Right hindlimb (tissue), 1 donor: ENCODE results near the gene PFKP.
A peak's percentile ranks its signal among the peaks of the same experiment; 100 is the strongest.
"Not testable (repeated sequence)": the region's sequence is repeated elsewhere in the genome, so short reads cannot be mapped to it uniquely, and the experiment has no call there.

Experiments
- DNase-seq: peaks from one replicate; pipeline ENCODE4 v3.0.0-alpha.2; 2018

PFKP gene

DNA sequence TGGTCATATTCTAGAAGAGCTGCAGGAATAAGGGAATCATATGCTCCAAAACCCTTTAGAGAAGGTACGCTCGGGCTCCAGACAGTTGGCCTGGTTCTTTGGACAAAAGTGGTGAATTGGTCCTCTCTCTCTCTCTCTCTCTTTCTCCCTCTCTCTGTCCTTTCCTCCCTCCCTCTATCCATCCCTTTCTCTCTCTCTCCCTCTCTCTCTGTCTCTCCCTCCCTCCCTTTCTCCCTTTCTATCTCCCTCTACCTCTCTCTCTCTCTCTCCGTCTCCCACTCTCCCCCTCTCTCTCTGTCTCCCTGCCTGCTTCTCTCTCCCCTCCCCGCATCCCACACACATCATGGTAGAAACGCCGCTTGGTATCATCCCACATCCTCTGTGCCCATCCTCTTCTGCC is 19.8 kb upstream of the PFKP start:
- DNase-seq: no peak

DNA sequence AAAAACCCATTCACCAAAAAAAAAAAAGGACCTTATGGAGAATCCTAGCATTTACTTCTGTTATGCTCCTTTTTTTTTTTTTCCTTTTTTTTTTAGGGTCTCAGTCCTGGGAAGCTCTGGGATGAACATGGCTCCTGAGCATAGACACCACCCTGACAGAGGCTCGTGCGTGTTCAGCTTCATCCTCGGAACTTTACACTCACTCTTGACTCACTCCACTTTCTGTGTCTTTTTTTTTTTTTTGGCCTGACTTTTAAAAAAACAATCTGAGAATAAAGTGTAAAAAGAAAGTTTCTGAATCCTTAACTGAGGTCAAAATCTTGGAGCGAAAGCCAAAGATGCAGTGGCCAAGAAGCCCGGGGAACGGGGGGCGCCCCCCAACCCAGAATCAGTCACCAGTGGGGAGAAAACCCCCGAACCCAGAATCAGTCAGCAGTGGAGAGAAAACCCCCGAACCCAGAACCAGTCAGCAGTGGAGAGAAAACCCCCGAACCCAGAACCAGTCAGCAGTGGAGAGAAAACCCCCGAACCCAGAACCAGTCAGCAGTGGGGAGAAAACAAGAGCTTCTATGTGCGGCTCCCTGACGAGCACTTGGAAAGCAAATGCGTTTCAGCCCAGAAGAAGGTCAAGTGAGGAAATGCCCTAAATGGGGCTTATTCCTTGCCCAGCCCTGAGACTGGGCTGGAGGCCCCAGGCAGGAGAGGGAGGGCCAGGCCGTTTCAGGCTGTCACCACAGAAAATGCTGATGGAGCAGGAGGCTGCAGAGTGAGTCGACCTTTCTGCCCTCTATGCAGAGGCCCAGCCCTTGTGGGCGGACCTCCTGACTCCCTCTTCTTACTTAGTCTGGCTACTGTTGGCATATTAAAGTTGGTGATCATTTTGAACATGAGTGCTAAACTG is 19.0 kb upstream of the PFKP start:
- DNase-seq: no peak

DNA sequence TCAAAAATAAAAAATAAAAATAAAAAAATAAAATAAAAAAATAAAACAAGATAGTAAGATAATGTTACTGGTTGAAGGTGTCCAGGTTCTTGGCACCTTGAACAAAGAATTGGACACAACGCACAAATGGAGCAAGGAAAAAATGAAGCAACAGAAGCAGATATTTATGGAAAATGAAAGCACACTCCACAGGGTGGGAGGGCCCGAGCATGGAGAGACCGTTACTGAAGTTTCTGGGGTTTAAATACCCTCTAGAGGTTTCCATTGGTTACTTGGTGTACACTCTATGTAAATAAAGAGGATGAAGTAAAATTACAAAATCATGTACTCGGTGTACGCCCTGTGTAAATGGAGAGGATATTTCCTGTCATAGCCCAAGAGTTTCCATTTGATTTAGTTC is 15.7 kb upstream of the PFKP start:
- DNase-seq: peak; percentile 51

DNA sequence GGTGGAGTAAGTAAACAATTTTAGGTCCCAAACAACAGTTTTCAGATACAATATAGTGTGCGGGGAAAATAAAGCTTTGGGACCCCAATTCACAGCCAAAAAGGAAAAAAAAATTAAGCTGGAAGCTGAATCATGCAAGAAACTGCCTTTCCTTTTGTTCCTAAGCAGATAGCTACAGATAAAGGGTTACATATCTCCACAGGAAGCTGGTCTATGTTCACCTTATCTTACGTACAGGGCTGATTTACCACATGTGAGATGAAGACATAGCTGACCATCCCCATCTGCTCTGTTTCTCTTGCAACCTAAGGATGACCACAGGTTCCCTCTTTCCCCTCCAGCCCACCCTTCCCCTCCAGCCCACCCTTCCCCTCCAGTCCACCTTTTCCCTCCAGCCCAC is 14.2 kb upstream of the PFKP start:
- DNase-seq: no peak

DNA sequence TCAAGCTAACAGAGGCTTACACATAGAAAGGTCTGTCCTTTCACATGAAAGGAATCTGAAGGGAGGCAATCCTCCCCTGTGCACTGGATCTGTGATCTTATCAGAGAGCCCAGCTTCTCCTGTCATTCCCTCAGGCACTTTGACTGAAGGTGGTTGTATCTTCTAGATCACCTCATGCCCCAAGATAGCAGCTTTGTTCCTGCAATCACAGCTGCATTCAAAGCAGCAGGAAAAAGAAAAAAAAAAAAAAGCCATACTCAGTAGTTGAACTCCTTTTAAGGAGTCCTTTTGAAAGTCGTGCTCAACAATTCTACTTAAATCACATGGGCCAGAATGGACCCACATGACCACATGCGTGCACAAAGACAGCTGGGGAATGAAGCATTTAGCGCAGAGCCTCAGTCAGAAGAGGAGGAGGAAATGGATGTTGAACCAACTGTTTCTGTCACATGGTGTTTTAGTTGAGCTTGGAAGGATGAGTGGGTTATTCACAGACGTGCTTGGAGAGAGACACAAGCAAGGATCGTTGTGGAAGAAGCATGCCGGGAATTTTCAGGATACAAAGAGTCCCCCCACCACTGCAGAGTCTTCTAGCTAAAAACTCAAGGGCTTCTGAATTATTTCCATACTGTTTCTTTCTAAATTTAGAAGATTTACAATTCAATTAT is 13.0 kb upstream of the PFKP start:
- DNase-seq: peak; percentile 59

DNA sequence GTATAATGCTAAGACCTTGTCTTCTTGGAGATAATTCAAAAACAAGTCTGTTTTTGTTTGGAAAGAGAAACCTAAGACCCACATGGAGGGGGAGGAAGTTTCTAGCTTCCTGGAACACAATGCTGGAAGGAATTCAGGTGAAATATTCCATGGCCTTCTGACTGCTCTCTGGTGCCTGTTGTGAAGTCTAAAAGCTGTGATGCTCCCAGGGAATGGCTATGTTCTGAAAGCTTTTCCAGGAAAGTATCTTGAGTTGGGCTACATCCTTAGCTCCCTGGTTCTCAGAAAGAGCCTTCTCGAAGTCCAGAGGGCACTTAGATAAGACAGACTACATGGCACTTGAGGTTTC is 12.5 kb upstream of the PFKP start:
- DNase-seq: peak; percentile 60

DNA sequence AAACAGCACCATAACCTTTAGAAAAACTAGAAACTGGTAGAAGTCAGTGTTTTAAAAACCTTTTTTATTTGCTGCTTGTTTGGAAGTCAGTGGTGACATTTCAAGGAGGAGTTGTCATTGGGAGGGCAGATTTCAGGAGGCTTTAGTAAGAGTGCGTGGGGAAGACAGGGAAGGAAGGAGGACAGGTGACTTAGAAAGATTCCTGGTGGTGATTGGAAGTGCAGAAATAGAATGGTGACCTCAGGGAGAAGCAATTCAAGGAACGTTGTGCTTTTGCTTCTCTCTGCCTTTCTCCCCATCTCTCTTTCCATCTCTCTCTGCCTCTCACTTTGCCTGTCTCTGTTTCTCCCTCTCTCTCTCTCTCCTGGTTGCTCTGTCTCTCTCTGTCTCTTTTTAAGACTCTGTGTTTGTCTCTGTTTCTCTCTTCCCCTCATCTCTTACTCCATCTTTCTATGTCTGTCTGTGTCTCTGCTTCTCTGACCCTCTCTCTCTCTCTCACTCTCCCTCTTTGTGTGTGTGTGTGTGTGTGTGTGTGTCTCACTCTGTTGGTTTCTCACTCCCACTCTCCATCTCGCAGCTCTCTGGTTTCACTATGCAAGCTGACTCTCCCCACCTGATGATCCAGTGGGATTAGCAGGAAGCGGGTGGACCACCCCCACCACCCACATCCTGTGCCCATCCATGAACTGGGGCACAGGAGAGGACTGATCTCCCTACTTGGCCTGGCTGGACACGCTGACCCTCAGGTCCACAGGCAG is 10.9 kb upstream of the PFKP start:
- DNase-seq: no peak

DNA sequence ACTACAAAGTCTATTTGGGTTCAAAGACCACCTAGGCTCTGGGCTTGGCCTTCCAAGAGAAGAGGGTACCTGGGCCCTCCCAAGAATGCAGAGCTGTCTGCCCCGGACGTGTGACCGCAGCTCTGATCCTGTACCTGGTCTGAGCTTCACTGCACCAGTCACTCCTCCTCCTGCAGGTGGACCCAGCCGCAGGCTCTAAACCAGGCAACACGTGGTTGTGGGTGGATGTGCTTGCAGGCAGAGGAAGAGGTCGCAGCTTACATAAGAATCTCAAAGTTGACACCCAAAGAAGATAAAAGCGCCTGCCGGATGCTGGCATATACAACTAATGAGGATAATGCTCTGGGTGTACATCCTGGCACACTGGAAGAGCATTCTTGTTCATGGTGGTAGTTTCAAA is 9.4 kb upstream of the PFKP start:
- DNase-seq: no peak

DNA sequence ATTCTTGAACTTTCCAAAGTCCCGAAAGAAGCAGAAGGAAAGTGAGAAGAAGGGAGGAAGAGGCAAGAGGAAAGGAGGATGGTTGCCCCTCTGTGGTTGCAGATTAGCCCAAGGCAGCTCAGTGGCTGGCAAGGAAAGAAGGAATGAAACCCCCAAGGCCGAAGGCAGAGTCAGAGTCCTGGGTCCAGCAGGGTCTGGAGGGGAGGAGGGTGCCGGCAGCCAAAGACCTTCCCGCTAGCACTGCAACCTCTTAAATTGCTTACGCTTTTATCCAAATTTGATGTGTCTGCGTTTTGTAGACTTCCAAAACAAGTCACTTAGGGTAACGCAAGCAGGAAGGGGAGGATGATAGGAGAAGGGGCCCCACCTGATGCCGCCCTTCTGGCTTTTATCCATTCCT is 7.4 kb upstream of the PFKP start:
- DNase-seq: no peak

DNA sequence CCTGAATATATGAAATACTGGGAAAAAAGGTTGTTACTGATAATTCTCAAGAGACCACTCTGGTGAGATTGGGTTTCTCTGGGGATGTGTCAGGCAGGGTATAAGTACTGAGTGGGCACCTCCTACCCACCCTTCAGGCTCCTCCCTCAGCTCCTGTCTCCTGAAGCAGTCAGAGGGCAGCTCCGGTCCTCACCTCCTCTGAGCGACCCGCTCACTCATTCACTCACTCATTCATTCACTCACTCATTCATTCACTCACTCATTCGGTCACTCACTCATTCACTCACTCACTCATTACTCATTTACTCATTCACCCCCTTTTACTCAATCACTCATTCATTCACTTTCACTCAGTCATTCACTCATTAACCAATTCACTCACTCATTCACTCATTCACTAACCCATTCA is 6.9 kb upstream of the PFKP start:
- DNase-seq: no peak

DNA sequence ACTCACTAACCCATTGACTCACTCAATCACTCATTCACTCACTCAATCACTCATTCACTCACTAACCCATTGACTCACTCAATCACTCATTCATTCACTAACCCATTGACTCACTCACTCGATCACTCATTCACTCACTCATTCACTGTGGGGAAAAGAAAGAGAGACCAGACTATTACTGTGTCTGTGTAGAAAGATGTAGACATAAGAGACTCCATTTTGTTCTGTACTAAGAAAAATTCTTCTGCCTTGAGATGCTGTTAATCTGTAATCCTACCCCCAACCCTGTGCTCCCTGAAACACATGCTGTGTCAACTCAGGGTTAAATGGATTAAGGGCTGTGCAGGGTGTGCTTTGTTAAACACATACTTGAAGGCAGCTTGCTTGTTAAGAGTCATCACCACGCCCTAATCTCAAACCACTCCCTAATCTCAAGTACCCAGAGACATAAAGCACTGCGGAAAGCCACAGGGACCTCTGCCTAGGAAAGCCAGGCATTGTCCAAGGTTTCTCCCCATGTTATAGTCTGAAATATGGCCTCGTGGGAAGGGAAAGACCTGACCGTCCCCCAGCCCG is 5.9 kb upstream of the PFKP start:
- not testable (repeated sequence) for DNase-seq

DNA sequence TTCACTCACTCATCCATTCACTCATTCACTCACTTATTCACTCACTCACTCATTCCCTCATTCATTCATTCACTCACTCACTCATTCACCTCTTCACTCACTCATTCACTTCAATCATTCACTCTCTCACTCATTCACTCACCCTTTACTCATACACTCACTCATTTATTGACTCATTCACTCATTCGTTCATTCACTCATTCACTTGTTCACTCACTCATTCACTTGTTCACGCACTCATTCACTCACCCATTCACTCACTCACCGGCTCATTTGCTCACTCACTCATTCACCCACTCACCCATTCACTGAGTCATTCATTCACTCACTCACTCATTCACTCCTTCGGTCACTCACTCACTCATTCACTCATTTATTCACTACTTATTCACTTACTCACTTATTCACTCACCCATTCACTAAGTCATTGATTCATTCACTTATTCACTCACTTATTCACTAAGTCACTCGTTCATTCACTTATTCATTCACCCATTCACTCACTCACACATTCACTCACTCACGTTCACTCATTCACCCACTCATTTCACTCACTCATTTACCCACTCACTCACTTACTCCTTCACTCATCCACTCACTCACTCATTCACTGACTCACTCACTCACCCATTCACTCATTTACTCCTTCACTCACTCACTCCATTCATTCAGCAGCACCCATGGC is 4.7 kb upstream of the PFKP start:
- DNase-seq: no peak

DNA sequence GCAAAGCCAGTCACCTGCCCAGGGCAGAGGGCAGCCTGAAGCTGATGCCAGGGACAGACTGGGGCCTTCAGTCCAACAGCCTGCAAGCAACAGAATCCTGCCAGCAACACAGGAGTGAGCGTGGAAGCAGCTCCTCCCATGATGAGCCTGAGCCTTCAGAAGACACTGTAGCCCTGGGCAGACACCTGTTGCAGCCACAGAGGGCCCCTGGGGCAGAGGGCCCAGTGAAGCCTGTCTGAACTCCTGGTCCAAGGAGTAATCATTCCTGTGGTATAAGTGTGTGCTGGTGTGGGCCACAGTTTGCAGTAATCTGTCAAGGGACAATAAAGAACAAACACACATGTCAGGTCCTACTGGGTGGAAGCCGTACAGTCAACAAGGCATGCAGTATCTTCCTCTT is 2.9 kb upstream of the PFKP start:
- DNase-seq: no peak

DNA sequence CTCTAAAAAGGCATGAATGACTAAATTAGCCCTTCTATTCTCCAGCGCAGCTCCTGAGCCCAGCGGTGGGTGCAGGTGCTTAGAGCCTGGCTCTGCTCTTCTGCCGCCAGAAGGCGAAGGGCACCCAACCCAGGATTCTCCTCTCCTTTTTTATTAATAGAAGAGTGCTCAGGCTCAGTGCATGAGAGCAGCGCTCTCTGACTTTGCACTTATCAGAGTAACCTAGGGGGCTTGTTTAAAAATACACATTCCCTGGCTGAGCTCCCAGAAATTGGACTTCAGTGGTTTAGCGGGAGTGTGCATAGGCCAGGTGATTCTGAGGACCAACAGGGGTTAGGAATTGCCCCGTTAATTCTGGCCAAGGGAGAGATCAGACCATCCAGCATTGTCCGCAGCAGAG is 1.7 kb upstream of the PFKP start:
- DNase-seq: no peak

DNA sequence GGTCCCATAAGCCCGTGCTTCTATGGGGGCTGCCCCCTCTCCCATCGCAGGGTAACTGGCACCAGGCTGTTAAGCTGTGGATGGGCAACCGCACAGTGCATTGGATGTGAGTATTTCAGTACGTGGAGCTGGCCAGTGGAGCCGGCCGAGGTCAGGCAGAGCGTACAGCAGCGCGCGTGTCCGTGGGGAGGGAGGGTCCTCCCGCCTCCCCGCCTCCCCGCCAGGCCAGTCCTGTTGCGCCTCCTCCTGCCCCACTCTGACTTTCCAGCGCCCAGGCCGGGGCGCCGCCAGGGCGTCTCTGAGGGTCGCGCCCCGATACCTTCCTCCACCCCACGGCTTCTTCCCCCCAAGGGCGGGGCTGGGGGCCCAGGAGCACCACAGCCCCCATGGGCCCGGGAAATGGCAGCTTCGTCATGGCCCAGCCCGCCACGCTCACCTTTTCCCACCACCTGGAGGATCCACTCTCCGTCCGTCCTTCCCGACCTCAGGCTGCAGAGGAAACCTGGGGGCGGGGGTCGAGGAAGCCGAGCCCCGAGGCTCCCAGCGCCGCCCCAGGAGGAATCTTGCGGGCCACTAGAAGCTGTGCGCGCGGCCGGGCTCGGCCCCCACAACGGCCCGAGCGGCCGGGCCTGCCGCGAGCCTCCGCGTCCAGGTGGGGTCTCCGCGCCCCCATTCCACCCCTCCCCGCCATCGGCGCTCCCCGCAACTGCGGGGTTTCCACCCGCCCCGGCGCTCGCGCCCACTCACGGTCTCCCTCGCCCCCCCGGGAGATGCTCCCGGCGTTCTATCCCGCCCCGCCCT is 831 bp upstream of the PFKP start:
- peak; percentile 35 for DNase-seq

DNA sequence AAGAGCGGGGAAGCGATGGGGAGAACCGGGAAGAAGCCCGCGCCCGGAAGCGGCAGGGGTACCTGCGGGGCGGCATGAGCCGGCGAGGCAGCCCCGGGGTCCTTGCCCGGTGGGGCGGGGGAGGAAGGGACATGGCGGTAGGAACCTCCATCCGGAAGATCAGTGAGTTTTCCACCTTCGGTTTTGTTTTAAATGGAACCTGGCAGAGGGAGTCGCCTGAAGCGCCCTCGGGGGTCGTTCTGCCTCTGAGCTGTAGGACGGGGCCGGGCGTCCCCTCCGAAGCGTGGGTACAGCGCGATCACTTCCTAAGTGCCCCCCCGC is 471 bp downstream of the PFKP start:
- DNase-seq: no peak

DNA sequence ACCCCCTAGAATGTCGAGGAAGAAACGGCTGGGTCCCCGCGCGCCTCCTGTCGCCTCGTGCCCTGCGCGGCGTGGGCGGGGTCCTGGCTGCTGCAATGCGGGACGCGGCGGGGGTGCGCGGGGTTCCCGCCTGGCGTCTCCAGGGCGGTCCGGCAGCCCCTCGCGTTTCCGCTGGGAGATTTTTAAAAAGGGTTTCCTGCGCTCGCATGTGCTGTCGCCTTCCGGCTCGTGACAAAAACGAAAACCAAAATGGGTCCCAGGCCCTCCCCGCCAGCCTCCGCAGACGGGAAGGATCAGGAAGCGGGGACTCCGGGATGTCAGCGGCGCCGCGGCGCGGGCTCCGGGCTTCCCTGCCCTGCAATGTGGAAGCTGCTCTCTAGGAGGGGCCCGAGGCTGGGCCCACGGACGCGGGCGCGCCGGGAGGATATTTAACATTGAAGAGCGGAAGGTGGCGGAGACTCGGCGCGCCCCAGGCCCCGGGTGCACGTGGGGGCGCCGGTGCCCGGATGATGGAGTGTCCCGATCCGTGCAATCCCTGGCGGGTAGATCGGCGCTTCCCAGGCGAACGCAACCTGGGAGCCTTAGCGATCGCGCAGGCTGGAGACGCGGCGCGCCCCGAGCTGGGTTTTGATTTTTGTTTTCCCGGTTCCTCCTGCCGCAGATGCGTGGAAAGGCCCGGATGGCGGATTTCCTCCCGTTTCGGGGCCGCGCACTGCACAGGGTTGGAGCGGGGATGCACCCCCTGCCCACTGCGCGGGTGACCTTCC is 1.0 kb downstream of the PFKP start:
- peak; percentile 78 for DNase-seq

DNA sequence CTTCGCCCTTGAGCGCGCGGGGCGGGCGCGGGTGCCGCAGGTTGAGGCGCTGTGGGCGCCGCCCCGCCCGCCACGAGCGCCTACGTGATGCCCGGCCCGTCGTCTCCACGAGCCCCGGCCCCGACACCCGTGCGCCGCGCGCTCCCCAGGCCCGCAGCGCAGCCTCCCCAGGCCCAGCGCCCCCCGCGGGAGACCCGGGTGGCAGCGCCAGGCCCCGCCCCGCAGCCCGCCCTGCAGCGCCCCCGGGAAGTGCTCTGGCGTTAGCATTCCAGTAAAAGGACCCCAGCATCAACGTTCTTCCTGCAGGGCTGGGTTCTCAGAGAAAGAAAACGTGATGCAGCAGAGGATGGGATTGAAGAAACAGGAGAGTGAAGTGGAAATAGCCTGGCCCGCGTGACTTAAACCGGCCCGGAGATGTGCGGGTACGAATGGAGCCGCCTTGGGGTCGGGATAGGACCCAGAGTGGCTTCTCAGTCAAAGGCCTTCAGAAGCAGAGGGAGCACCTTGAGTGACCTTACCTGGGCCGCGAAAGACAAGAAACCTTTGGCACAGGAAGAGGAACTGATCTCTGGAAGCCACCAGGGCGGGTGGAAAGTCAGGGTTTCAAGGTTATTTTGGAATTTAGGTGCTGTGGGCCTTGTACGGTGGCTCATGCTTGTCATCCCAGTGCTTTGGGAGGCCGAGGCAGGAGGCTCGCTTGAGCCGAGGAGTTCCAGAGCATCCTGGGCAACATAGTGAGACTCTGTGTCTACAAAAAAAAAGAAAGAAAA is 1.8 kb downstream of the PFKP start:
- peak; percentile 56 for DNase-seq

DNA sequence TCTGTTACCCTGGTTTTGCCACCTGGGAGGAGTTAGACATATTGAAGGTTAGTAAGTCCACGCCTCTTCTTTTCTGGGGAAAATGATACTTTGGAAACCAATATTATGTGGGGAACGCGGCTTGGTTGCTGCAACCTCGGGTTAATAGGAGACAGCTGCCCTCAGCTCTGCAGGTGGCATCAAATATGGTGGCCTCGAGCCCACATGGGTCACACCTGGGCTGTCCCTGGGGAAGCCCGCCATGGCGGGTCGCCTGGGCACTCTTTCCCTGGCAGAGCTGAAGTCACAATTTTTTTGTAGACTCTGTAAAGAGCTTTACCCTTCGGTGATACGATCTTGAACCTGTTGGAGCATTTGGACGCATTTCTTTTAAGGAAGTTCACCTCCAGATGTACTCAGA is 2.5 kb downstream of the PFKP start:
- no peak for DNase-seq

DNA sequence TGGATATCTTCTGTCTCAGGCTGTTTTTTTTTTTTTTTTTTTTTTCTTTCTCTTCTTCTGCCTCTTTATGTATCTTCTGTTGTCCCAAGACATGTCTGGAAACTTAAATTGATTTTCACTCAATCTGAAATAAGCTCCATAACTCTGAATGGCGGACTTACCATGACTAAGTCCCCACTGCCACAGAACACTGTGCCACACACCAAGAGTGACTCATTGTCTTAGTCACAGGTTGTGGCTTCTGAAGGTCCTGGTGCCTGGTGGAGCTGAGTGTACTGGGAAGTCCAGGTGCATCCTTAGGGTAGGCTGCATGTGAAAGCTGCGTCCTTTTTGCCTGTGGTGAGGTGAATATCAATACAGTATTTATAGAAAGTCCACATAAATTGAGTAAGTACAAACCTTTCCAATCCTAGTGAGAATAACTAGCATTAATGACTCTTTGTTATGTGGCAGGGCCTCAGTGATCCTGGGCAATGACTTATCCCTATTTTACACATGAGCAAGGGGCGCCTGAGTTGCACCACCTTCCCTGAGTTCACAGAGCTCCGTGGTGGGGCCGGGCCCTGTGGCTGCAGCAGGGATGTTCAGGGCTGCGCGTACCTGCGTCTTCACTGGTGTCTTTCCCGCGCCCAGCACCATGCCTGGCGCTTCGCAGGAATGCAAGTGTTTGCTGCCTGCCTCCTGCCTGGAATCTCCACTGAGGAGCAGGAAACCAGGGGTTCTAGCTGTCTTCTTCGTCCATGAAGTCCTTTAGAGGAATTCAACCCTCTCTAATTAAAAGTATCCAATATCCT is 4.3 kb downstream of the PFKP start:
- DNase-seq: no peak
